Iris pigment epithelial cell (primary cell): Measurements from ENCODE around the gene ERVFRD-1.

Experiments used
- DNase-seq: peaks from one replicate; pipeline ENCODE4 v3.0.0-alpha.2; 2011; ENCODE audit warnings: low read depth

The ERVFRD-1 gene

GRCh38 chr6:11110921-11111768 lies at the start of gene ERVFRD-1:
Gene ERVFRD-1, minus strand, starts transcription at chr6:11111725. Its CDS starts 6,415 bp downstream, at chr6:11105310.
- DNase-seq = no peak

GRCh38 chr6:11160199-11160598 lies 48.7 kb upstream of the ERVFRD-1 start:
- peak; percentile 36 for DNase-seq

- DNase-seq = no peak
These were observed 44.1 kb upstream of the ERVFRD-1 start for GRCh38 chr6:11155589-11155988.

- DNase-seq = no peak
These were observed 41.9 kb upstream of the ERVFRD-1 start for GRCh38 chr6:11153447-11153846.

- no peak for DNase-seq
These were observed 41.1 kb upstream of the ERVFRD-1 start for GRCh38 chr6:11152581-11152980.

- no peak for DNase-seq
These were observed 40.0 kb upstream of the ERVFRD-1 start for GRCh38 chr6:11151488-11151887.

GRCh38 chr6:11149551-11149950 lies 38.0 kb upstream of the ERVFRD-1 start:
- no peak for DNase-seq

GRCh38 chr6:11146117-11146826 lies 34.7 kb upstream of the ERVFRD-1 start:
- DNase-seq = no peak

GRCh38 chr6:11144393-11144851 lies 32.9 kb upstream of the ERVFRD-1 start:
- DNase-seq = peak; percentile 77

GRCh38 chr6:11143394-11144371 lies 32.2 kb upstream of the ERVFRD-1 start:
- DNase-seq = peak; percentile 98

- no peak for DNase-seq
These were observed 30.9 kb upstream of the ERVFRD-1 start for GRCh38 chr6:11142296-11143027.

GRCh38 chr6:11141295-11141694 lies 29.8 kb upstream of the ERVFRD-1 start:
- DNase-seq = no peak

GRCh38 chr6:11140056-11140455 lies 28.5 kb upstream of the ERVFRD-1 start:
- DNase-seq = peak; percentile 49

GRCh38 chr6:11139051-11139960 lies 27.8 kb upstream of the ERVFRD-1 start:
- DNase-seq = peak; percentile 72

GRCh38 chr6:11136809-11137208 lies 25.3 kb upstream of the ERVFRD-1 start:
- DNase-seq = no peak

- DNase-seq = no peak
These were observed 21.8 kb upstream of the ERVFRD-1 start for GRCh38 chr6:11133281-11133680.

- peak; percentile 21 for DNase-seq
These were observed 20.8 kb upstream of the ERVFRD-1 start for GRCh38 chr6:11132194-11132888.

- DNase-seq = no peak
These were observed 19.1 kb upstream of the ERVFRD-1 start for GRCh38 chr6:11130605-11131004.

- no peak for DNase-seq
These were observed 18.5 kb upstream of the ERVFRD-1 start for GRCh38 chr6:11129908-11130565.
